Activated naive CD8-positive, alpha-beta T cell treated with anti-CD3 and anti-CD28 coated beads for 36 hours (primary cell): ENCODE data around the gene TRIM24. TPM values are rescaled to one million over a fixed set of nuclear protein-coding genes. Genes with fewer than 3 reads are reported as not detected.
"Not testable (repeated sequence)": the region's sequence is repeated elsewhere in the genome, so short reads cannot be mapped to it uniquely, and the experiment has no call there.

Experiments used
- DNase-seq: peaks from one replicate; pipeline ENCODE4 v3.0.0; 2021
- H3K27ac Mint-ChIP-seq: one replicate; pipeline ENCODE4 v1.8.0; 2022; ENCODE audit warnings: mild to moderate bottlenecking, moderate library complexity, mixed read lengths
- H3K27me3 Mint-ChIP-seq: one replicate; pipeline ENCODE4 v1.8.0; 2022; ENCODE audit warnings: mild to moderate bottlenecking, mixed read lengths
- H3K36me3 Mint-ChIP-seq: one replicate; pipeline ENCODE4 v1.8.0; 2021; ENCODE audit warnings: mild to moderate bottlenecking, mixed read lengths
- H3K4me1 Mint-ChIP-seq: one replicate; pipeline ENCODE4 v1.8.0; 2021; ENCODE audit warnings: mixed read lengths
- H3K4me3 Mint-ChIP-seq: one replicate; pipeline ENCODE4 v1.8.0; 2022; ENCODE audit warnings: mild to moderate bottlenecking, moderate library complexity, mixed read lengths
- H3K9me3 Mint-ChIP-seq: one replicate; pipeline ENCODE4 v1.8.0; 2022; ENCODE audit warnings: mixed read lengths
- total RNA-seq, 2 experiments: library from RNA; stranded (reverse); gene quantifications; one replicate each; pipeline ENCODE4 v1.2.3, GENCODE V29; 2021

TRIM24 gene
- total RNA-seq, 2 experiments from 2014 or later: 15.5 to 17.9 TPM

DNA sequence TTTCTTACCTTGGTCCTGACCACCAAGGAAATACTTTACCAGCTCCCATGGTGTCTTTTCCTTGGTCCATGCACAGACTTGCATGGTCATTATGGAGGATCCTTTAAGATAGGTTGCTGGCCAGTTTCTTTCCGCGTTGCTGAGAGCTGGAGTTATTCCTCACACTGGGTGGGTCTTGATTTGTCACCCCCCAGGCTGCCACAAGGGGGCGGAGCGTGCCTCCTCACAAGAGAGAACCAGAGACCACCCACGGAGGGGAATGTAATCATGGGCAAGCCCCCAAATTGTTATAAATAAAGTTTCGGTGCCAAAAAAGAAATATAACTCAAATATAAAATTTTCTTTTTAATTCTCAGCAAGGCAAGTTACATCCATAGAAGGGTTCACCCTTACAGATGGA is 10.5 kb upstream of the TRIM24 start:
- H3K36me3 Mint-ChIP-seq: no peaks in the 10 kb centered on the region
- H3K4me1 Mint-ChIP-seq: no peaks in the 10 kb centered on the region
- H3K27me3 Mint-ChIP-seq: no peaks in the 10 kb centered on the region
- no peak overlapping the region for H3K4me3 Mint-ChIP-seq
- DNase-seq: peak; percentile 17
- no peaks in the 10 kb centered on the region for H3K9me3 Mint-ChIP-seq
- no peak overlapping the region for H3K27ac Mint-ChIP-seq

DNA sequence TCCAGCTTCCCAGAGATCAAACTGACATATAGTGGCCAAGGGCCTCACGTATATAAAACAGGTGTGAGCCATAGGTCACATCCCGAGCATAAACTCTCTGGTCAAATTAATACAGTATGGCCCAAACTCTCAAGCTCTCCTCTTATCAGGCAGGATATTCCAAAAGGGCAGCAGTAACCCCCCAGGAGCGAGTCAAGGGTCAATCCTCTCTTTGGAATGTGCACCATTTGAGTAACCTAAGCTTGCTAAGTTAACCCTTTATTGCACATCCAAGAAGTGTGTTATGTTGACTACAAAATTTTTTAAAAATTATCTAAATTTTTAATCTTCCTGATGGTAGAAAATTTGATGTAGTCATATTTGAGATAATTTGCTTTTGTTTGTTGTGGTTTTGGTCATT is 4.5 kb upstream of the TRIM24 start:
- H3K4me1 Mint-ChIP-seq: no peaks in the 10 kb centered on the region
- DNase-seq: no peak
- no peak overlapping the region for H3K27ac Mint-ChIP-seq
- no peak overlapping the region for H3K4me3 Mint-ChIP-seq
- H3K27me3 Mint-ChIP-seq: no peaks in the 10 kb centered on the region
- no peaks in the 10 kb centered on the region for H3K36me3 Mint-ChIP-seq
- H3K9me3 Mint-ChIP-seq: no peaks in the 10 kb centered on the region

DNA sequence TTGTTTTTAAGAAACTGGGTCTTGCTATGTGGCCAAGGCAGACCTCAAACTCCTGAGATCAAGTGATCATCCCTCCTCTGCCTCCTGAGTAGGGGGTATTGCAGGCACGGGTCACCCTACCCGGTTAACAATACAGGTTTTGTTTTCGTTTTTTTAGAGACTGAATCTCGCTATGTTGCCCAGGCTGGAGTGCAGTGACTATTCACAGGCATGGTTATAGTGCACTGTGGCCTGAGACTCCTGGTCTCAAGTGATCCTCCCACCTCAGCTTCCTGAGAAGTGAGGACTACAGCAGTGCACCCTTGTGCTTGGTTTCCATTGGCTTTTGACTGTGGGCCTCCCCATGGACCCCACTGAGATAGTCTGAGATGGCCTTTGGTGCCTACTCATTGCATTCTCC is 3.8 kb upstream of the TRIM24 start:
- Mint-ChIP-seq H3K9me3 (no peaks in the 10 kb centered on the region), H3K27me3 (no peaks in the 10 kb centered on the region), H3K4me3 (no peak overlapping the region), H3K4me1 (peaks cover 2% of the 10 kb centered on the region), H3K27ac (no peak overlapping the region), H3K36me3 (peaks cover 2% of the 10 kb centered on the region)
- DNase-seq: no peak

DNA sequence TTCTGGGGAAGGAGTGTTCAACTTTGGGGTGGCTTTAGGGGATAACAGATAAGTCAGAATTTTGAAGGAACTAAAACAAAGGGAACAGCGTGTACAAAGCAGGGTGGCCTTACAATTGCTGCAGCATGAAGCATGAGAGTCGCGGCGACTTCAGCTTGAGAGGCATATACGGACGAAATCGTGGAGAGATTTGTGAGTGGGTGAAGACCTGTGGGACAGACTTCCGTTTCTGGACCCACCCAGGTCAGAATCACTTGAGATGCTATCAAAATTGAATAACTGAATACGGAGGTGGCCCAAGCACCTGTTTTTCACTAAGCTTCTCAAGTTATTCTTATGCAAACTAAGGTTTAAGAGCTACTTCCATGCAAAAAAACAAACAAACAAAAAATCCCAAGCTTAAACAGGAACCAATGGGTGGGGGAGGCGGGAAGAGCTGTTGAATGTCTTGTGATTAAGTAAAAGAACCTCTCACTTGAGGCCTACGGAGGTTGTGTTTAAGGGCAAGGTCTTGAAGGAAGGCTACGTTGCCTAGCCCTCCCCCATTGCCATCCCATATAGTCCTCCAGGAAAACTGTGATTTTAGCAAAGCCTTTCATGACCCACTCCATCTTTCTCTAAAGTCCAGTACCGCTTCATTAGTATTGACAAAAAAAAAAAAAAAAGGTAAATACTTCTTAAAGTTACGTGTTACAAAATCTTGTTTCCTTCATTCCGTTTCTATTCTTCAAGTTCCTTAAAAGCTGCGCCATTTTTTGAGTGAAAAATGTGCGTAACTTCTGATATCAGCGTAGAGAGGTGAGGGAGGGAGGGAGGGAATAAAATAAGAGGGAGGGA is 1.3 kb upstream of the TRIM24 start:
- Mint-ChIP-seq H3K27me3 (no peaks in the 10 kb centered on the region), H3K9me3 (peaks cover 1% of the 10 kb centered on the region), H3K4me1 (peaks cover 16% of the 10 kb centered on the region), H3K27ac (no peak overlapping the region), H3K36me3 (peaks cover 9% of the 10 kb centered on the region), H3K4me3 (no peak overlapping the region)
- DNase-seq: no peak

DNA sequence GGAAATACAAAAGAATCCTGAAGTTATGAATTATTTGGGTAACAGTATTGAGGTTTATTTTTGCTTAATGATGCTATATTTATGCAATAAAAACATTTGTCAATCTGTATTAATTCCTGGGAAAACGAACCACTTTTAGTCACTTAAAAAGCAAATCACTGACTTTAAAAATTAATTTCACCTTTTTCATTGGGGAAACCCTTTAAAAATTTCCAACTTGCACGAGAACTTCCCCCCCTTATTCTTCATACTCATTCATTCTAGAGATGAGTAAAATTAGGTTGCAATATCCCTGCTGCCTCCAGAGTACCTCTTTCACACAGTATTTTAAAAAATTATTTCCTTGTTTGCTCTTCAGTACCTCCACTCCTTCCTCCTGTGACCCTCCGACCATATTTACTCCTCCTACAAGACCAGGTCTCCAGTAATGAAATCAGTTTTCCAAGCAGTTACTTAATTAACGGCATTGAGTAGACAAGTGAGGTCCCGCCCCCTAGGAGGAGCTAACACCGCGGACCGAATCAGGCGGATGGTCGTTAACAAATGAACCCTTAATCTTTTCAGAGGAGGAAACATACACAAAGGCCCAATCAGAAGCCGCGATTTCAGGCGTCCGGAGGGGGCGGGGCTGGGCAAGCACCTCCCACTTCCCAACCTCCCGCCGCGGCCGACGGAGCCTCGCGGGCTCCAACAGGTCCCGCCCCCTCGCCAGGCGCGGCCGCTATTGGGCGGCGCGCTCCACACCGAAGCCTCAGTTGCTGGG is 465 bp upstream of the TRIM24 start:
- Mint-ChIP-seq H3K27me3 (no peaks in the 10 kb centered on the region), H3K4me1 (peaks cover 16% of the 10 kb centered on the region), H3K27ac (peak overlapping the region; percentile 69), H3K36me3 (peaks cover 12% of the 10 kb centered on the region), H3K4me3 (peak overlapping the region; percentile 79), H3K9me3 (peaks cover 1% of the 10 kb centered on the region)
- DNase-seq: no peak

DNA sequence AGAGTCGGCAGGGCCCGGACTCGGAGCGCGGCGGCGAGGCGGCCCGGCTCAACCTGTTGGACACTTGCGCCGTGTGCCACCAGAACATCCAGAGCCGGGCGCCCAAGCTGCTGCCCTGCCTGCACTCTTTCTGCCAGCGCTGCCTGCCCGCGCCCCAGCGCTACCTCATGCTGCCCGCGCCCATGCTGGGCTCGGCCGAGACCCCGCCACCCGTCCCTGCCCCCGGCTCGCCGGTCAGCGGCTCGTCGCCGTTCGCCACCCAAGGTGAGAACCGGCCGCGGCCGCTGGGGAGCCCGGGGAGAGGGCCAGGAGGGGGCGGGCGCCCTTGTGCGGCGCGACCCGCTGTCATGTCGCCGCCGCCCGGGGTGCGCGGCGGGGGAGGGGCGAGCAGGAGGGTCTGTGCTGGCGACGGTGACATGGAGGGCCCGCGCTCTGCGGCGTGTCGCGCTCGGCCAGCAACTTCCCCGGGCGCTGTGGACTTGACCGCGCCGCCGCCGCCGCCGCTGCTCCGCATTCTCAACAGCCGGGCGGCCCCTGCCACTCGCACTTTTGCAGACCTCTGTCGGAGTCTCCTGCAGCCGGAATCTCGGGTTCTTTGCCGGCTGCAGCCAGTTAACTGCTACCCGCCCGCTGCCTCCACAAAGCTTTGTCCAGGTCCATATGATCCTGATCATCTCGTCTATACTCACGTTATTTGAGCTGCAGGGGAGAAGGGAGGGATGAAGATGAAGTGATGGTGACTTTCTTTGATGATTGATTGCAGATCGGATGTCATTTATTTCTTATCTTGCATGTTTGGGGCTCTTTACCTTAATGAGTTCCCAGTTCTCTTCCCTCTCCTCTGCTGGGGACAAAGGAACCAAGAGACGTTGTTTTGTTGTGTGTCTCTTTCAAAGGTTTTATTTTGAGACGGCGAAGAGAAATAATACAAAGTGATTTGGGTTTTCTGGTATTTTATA is 869 bp downstream of the TRIM24 start:
- H3K27ac Mint-ChIP-seq: peak overlapping the region; percentile 83
- peaks cover 1% of the 10 kb centered on the region for H3K9me3 Mint-ChIP-seq

DNA sequence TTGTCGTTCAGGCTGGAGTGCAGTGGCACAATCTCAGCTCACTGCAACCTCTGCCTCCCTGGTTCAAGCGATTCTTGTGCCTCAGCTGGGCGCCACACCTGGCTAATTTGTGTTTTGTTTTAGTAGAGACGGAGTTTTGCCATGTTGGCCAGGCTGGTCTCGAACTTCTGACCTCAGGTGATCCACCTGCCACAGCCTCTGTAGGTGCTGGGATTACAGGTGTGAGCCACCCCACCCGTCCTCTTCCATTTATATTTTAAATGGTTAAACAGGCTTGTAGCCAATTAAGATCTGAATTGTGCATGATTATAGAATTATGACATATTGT is 3.2 kb downstream of the TRIM24 start:
- H3K27ac Mint-ChIP-seq, H3K27me3 Mint-ChIP-seq, H3K4me3 Mint-ChIP-seq, DNase-seq, H3K9me3 Mint-ChIP-seq: not testable (repeated sequence)
- peaks cover 16% of the 10 kb centered on the region for H3K36me3 Mint-ChIP-seq
- H3K4me1 Mint-ChIP-seq: peaks cover 35% of the 10 kb centered on the region

More for the DNA sequence above, 869 bp downstream of the TRIM24 start:
- no peaks in the 10 kb centered on the region for H3K27me3 Mint-ChIP-seq
- H3K36me3 Mint-ChIP-seq: peaks cover 13% of the 10 kb centered on the region
- DNase-seq: peak; percentile 74
- H3K4me1 Mint-ChIP-seq: peaks cover 21% of the 10 kb centered on the region
- peak overlapping the region; percentile 90 for H3K4me3 Mint-ChIP-seq

DNA sequence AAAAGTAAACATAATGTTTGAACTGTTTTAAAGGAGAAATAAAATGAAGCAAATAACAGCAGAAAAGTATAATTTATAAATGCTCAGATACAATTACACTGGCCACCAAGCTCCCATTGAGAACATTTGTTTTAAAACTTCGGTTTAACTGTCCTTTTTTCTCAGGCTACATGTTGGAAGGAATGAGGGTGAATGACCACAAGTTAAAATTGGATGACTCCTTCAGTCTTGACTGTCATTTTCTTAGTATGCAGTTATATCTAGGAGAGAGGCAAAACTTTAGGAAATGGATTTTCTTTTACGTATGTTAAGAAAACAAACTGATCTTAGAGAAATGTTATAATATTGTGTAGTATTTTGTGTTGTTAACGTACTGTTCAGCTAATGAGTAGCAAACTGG is 5.0 kb downstream of the TRIM24 start:
- peaks cover 48% of the 10 kb centered on the region for H3K4me1 Mint-ChIP-seq
- H3K36me3 Mint-ChIP-seq: peaks cover 20% of the 10 kb centered on the region
- H3K27ac Mint-ChIP-seq: no peak overlapping the region
- peaks cover 1% of the 10 kb centered on the region for H3K9me3 Mint-ChIP-seq
- H3K4me3 Mint-ChIP-seq: no peak overlapping the region
- no peaks in the 10 kb centered on the region for H3K27me3 Mint-ChIP-seq
- DNase-seq: no peak

DNA sequence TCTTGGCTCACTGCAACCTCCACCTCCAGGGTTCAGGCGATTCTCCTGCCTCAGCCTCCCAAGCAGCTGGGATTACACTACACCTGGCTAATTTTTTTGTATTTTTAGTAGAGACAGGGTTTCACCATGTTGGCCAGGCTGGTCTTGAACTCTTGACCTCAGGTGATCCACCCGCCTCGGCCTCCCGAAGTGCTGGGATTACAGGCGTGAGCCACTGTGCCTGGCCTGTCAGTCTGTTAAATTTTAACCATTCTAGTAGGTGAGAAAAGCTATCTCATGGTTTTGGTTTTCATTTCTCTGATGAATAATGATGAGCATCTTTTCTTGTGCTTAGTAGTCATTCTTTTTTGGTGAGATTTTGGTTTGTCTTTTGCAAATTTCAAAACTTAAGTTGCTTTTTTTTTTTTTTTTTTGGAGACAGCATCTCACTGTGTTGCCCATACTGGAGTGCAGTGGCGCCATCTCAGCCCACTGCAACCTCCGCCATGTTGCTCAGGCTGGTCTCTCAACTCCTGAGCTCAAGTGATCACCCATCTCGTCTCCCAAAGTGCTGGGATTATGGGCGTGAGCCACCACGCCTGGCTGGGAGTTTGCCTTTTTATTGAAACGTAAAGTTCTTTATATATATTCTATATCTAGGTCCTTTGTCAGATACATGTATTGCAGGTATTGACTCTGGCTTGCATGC is 6.2 kb downstream of the TRIM24 start:
- H3K27me3 Mint-ChIP-seq, DNase-seq, H3K9me3 Mint-ChIP-seq, H3K27ac Mint-ChIP-seq, H3K4me3 Mint-ChIP-seq: not testable (repeated sequence)
- peaks cover 18% of the 10 kb centered on the region for H3K36me3 Mint-ChIP-seq
- H3K4me1 Mint-ChIP-seq: peaks cover 49% of the 10 kb centered on the region

DNA sequence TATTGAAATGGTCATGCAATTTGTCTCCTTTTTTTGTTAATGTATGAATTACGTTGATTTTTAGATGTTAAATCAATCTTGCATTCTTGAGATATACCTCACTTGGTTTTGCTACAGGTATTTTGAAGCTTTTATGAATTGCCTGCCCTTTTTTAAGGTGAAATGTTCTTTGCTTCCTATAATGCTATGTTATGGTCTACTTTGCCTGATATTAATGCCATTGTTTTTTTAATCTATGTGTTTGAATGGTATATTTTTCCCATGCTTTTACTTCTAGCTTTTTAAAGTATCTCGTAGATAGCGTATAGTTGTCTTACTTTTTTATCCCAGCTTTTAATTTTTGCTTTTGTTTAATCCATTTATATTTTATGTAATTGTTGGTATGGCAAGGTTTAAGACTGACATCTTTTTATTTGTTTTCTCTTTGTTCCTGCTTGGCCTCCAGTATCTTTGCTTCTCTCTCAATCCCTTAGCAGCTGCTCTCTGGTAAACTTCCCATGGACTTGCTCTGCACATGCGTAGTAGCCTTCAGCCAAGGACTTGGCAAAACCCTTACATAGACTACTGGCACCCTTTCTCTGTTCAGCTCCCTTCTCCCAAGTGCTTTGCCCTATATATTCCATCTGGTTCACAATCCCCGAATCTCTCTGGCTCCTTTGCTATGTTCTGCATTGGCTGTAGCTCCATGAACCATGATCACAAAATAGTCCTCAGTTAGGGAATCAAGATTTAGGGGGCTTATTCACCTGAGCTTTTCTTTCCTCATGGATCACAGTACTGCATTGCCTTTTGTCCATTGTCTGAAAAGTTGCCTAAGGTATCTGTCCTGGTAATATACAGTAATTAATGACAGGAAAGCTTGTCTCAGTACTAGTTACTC is 8.4 kb downstream of the TRIM24 start:
- no peak overlapping the region for H3K4me3 Mint-ChIP-seq
- peaks cover 41% of the 10 kb centered on the region for H3K4me1 Mint-ChIP-seq
- DNase-seq: no peak
- no peaks in the 10 kb centered on the region for H3K9me3 Mint-ChIP-seq
- no peaks in the 10 kb centered on the region for H3K27me3 Mint-ChIP-seq
- H3K36me3 Mint-ChIP-seq: peaks cover 12% of the 10 kb centered on the region
- no peak overlapping the region for H3K27ac Mint-ChIP-seq

DNA sequence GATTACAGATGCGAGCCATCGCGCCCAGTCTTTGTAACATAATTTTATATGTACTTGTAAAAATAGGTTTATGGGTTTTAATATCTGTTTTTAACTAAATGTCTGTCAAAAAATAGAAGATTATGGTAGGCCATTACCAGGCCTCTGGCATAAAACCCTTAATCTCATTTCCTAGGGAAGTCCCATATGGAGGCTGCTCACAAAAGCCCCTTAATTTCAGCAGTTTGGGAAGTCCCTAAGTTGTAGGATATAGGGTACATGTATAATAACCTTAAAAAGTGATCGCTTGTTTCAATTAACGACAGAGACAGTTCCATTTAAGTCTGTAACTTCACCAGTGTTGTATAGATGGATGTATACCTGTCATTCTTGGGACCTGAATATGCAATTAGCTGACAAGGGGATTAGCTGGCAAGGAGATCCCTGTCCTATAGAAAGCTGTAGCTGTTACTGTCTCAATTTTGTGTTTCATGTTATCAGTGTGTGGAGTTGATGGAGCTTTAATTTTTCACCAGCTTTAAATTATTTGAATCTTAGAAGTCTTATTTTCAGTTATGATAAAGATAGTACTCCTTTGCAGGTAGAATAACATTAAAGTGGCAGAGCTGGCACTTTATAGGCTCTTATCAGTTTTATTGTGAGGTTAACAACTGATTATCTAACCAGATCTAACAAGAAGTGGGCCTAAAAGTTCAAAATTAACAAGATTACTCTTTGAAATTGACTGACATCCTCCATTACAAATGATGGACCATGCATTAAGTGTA is 10.5 kb downstream of the TRIM24 start:
- DNase-seq: no peak
- Mint-ChIP-seq H3K4me1 (peaks cover 41% of the 10 kb centered on the region), H3K36me3 (peaks cover 8% of the 10 kb centered on the region), H3K27me3 (no peaks in the 10 kb centered on the region), H3K27ac (no peak overlapping the region), H3K4me3 (no peak overlapping the region), H3K9me3 (no peaks in the 10 kb centered on the region)

DNA sequence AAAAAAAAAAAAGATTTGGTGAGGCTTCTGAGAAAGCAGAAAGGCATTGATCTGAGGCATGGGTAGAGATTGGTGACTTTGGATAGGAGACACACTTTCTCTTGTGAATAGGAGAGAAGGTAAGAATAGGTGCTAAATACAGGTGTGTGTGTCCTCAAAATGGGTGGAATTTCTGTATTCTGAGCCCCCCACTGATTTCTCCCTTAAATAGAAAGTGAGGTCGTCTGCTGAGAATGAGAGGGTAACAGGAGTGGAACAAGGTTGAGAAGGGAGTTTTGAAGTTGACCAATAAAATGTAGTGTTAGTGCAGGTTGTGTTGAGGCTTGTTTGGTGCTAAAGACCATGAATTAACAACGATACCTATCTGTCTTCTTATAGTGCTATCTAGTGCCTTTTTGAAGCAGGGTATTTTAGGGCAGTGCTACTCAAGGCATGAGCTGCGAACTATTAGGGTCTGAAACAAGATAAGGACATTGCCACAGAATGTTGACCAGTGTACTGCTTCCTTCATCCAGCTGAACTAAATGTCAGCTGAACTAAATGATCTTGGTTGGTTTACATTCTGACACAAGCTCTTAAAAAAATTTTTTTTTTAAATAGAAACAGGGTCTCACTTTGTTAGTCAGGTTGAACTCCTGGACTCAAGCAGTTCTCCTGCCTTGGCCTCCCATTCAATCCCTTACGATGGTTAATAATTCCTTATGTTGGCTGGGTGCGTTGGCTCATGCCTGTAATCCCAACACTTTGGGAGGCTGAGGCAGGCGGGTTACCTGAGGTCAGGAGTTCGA is 12.4 kb downstream of the TRIM24 start:
- H3K36me3 Mint-ChIP-seq: peaks cover 4% of the 10 kb centered on the region
- H3K4me3 Mint-ChIP-seq: peak overlapping the region; percentile 20
- peaks cover 42% of the 10 kb centered on the region for H3K4me1 Mint-ChIP-seq
- H3K27ac Mint-ChIP-seq: no peak overlapping the region
- no peaks in the 10 kb centered on the region for H3K9me3 Mint-ChIP-seq
- H3K27me3 Mint-ChIP-seq: no peaks in the 10 kb centered on the region
- DNase-seq: no peak
